ENCODE data around the gene TNS3.

The TNS3 gene

GRCh38 chr7:47322731-47323130 lies 259.2 kb downstream of the TNS3 start:
- CTCF ChIA-PET = no interaction called here
- Histone ChIP-seq H3K36me3 (ENCODE audit: control insufficient read depth in 4 of 4, insufficient read depth in 4 of 4, low read length in 3 of 4) (peaks cover 9 to 70% (median 46%) of the 10 kb centered on the region in 4 experiments), H3K4me1 (ENCODE audit: control extremely low read depth in 1 of 4, control insufficient read depth in 4 of 4, insufficient read depth in 4 of 4, low read length in 3 of 4) (no peaks in the 10 kb centered on the region), H3K4me3 (ENCODE audit: control insufficient read depth in 1 of 7, extremely low read depth in 1 of 7, insufficient read depth in 4 of 7, low read depth in 2 of 7, low read length in 6 of 7) (no peak overlapping the region), H3K9me3 (ENCODE audit: control extremely low read depth in 1 of 5, control insufficient read depth in 4 of 5, insufficient read depth in 2 of 5, low read depth in 1 of 5, low read length in 4 of 5) (peaks cover 0 to 2% (median 0%) of the 10 kb centered on the region in 5 experiments), H3K27me3 (replicated peaks in 2 of 5; ENCODE audit: control insufficient read depth in 4 of 5, insufficient read depth in 5 of 5, low read length in 4 of 5) (no peaks in the 10 kb centered on the region), H3K27ac (ENCODE audit: insufficient read depth in 1 of 2, low read depth in 1 of 2, low read length in 2 of 2, poor library complexity in 1 of 2, severe bottlenecking in 2 of 2) (no peak overlapping the region)
- POLR2A ChIA-PET = no interaction called here
- DNase-seq = no peak
- 98% methylated on average over 8 of the region's 11 CpGs for WGBS (ENCODE audit: insufficient coverage)

- H3K36me3 ChIP-seq (ENCODE audit: control insufficient read depth in 4 of 4, insufficient read depth in 4 of 4, low read length in 3 of 4) = peaks cover 5 to 58% (median 39%) of the 10 kb centered on the region in 4 experiments
- no peak overlapping the region for H3K4me3 ChIP-seq (ENCODE audit: control insufficient read depth in 1 of 7, extremely low read depth in 1 of 7, insufficient read depth in 4 of 7, low read depth in 2 of 7, low read length in 6 of 7)
- no peaks in the 10 kb centered on the region for H3K27me3 ChIP-seq (replicated peaks in 2 of 5; ENCODE audit: control insufficient read depth in 4 of 5, insufficient read depth in 5 of 5, low read length in 4 of 5)
- no peak for DNase-seq
- H3K4me1 ChIP-seq (ENCODE audit: control extremely low read depth in 1 of 4, control insufficient read depth in 4 of 4, insufficient read depth in 4 of 4, low read length in 3 of 4) = no peaks in the 10 kb centered on the region
- ChIA-PET POLR2A (no interaction called here), CTCF (interaction anchor here (0.7 kb wide), 1 partner anchor 32 kb away, joined by 3 read pairs; no protein-coding TSS in a partner anchor)
- no peak overlapping the region for H3K27ac ChIP-seq (ENCODE audit: insufficient read depth in 1 of 2, low read depth in 1 of 2, low read length in 2 of 2, poor library complexity in 1 of 2, severe bottlenecking in 2 of 2)
- peaks cover 0 to 2% (median 0%) of the 10 kb centered on the region in 5 experiments for H3K9me3 ChIP-seq (ENCODE audit: control extremely low read depth in 1 of 5, control insufficient read depth in 4 of 5, insufficient read depth in 2 of 5, low read depth in 1 of 5, low read length in 4 of 5)
- 100% methylated on average over 3 of the region's 5 CpGs for WGBS (ENCODE audit: insufficient coverage)
Measured at GRCh38 chr7:47320296-47320695, 261.6 kb downstream of the TNS3 start.

DNA sequence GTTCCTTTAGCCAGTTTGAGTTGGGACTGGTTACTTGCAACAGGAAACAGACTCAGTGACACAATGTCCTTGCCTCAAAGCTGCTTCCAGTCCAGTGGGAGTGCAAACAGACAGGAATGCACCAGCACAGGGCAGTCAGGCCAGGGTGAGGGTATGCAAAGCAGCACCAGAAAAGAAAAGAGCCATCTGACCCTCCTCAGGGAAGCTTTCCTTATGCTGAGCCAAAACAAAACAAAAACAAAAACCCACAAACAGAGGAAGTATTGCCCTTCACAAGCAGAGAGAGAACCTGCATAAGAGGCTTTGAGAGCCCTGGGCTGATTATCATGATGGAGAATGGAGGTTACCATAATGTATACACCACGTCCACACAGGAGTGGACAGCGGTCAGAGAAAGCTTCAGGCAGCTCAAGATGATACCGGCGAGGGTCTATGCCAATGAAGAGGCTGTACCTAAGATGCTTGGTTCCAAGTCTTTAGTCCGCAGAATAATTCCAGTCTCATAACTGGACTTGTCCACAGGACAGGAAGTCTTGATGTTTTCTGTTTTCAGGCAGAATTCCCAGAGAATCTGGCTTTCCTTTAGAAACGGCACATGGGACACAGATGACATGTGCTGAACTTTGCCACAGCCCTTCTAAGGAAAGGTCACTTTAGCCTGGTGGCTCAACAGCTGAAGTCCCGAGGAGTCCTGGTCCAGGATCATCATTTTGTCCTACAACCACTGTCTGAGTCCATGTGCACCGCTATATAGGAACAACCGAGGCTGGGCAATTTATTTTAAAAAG lies 263.3 kb downstream of the TNS3 start:
- DNase-seq = no peak
- CTCF ChIA-PET = interaction anchor here (0.9 kb wide), 1 partner anchor 25 kb away, joined by 3 read pairs; no protein-coding TSS in a partner anchor
- H3K4me3 ChIP-seq (ENCODE audit: control insufficient read depth in 1 of 7, extremely low read depth in 1 of 7, insufficient read depth in 4 of 7, low read depth in 2 of 7, low read length in 6 of 7) = no peak overlapping the region
- H3K4me1 ChIP-seq (ENCODE audit: control extremely low read depth in 1 of 4, control insufficient read depth in 4 of 4, insufficient read depth in 4 of 4, low read length in 3 of 4) = no peaks in the 10 kb centered on the region
- H3K27ac ChIP-seq (ENCODE audit: insufficient read depth in 1 of 2, low read depth in 1 of 2, low read length in 2 of 2, poor library complexity in 1 of 2, severe bottlenecking in 2 of 2) = no peak overlapping the region
- WGBS (ENCODE audit: insufficient coverage) = 94% methylated on average over 9 of the region's 9 CpGs
- H3K9me3 ChIP-seq (ENCODE audit: control extremely low read depth in 1 of 5, control insufficient read depth in 4 of 5, insufficient read depth in 2 of 5, low read depth in 1 of 5, low read length in 4 of 5) = peaks cover 0 to 2% (median 0%) of the 10 kb centered on the region in 5 experiments
- POLR2A ChIA-PET = no interaction called here
- peaks cover 5 to 66% (median 43%) of the 10 kb centered on the region in 4 experiments for H3K36me3 ChIP-seq (ENCODE audit: control insufficient read depth in 4 of 4, insufficient read depth in 4 of 4, low read length in 3 of 4)
- H3K27me3 ChIP-seq (replicated peaks in 2 of 5; ENCODE audit: control insufficient read depth in 4 of 5, insufficient read depth in 5 of 5, low read length in 4 of 5) = no peaks in the 10 kb centered on the region

GRCh38 chr7:47317487-47317886 lies 264.4 kb downstream of the TNS3 start:
- ChIA-PET POLR2A (no interaction called here), CTCF (no interaction called here)
- Histone ChIP-seq H3K27me3 (replicated peaks in 2 of 5; ENCODE audit: control insufficient read depth in 4 of 5, insufficient read depth in 5 of 5, low read length in 4 of 5) (no peaks in the 10 kb centered on the region), H3K27ac (ENCODE audit: insufficient read depth in 1 of 2, low read depth in 1 of 2, low read length in 2 of 2, poor library complexity in 1 of 2, severe bottlenecking in 2 of 2) (no peak overlapping the region), H3K36me3 (ENCODE audit: control insufficient read depth in 4 of 4, insufficient read depth in 4 of 4, low read length in 3 of 4) (peaks cover 5 to 70% (median 49%) of the 10 kb centered on the region in 4 experiments), H3K4me3 (ENCODE audit: control insufficient read depth in 1 of 7, extremely low read depth in 1 of 7, insufficient read depth in 4 of 7, low read depth in 2 of 7, low read length in 6 of 7) (no peak overlapping the region), H3K4me1 (ENCODE audit: control extremely low read depth in 1 of 4, control insufficient read depth in 4 of 4, insufficient read depth in 4 of 4, low read length in 3 of 4) (no peaks in the 10 kb centered on the region), H3K9me3 (ENCODE audit: control extremely low read depth in 1 of 5, control insufficient read depth in 4 of 5, insufficient read depth in 2 of 5, low read depth in 1 of 5, low read length in 4 of 5) (peaks cover 0 to 7% (median 0%) of the 10 kb centered on the region in 5 experiments)
- WGBS (ENCODE audit: insufficient coverage) = 89% methylated on average over 2 of the region's 2 CpGs
- no peak for DNase-seq

DNA sequence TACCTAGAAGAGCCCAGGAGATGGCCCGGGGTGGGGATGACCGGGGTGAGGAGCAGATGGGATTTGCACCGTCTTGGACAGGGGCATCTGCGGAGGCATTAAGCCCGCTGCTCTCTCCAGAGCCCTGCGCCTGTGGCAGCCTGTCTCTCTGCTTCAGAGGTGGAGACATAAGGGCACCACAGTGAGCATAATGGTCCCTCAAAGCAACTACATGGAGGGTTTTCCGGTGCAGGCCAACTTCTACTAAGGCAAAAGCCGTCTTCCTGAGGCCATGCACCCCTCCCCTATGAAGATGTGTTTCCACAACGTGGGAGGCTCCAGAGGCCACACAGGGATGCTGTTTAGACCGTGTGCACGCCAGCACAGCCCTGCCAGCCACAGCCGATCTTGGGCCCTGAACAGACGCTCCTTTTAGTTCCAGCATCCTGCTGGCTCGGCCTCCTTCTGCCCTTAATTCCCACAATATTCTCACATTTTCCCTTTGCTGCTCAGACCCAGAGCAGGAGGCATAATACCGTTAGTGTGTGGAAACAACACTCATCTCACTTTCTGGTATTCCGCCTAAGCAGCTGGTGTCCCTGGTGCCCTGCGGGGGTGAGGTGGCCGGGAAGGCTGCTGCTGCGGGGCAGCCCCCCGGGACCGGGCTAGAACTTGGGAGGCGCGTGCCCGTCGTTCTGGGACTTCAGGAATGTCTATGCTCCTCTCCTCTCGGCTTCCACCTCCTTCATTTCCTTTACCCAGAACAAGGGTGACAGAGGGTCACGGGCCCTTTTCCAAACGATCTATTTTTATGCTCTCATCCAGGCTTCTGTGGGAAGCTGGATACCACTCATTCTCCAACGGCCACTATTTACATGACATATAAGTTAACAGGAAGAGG lies 266.9 kb downstream of the TNS3 start:
- WGBS (ENCODE audit: insufficient coverage) = 92% methylated on average over 25 of the region's 29 CpGs
- no peak for DNase-seq
- POLR2A ChIA-PET = no interaction called here
- Histone ChIP-seq H3K9me3 (ENCODE audit: control extremely low read depth in 1 of 5, control insufficient read depth in 4 of 5, insufficient read depth in 2 of 5, low read depth in 1 of 5, low read length in 4 of 5) (peaks cover 0 to 13% (median 0%) of the 10 kb centered on the region in 5 experiments), H3K4me1 (ENCODE audit: control extremely low read depth in 1 of 4, control insufficient read depth in 4 of 4, insufficient read depth in 4 of 4, low read length in 3 of 4) (no peaks in the 10 kb centered on the region), H3K27ac (ENCODE audit: insufficient read depth in 1 of 2, low read depth in 1 of 2, low read length in 2 of 2, poor library complexity in 1 of 2, severe bottlenecking in 2 of 2) (no peak overlapping the region), H3K27me3 (replicated peaks in 2 of 5; ENCODE audit: control insufficient read depth in 4 of 5, insufficient read depth in 5 of 5, low read length in 4 of 5) (no peaks in the 10 kb centered on the region), H3K36me3 (ENCODE audit: control insufficient read depth in 4 of 4, insufficient read depth in 4 of 4, low read length in 3 of 4) (peaks cover 9 to 66% (median 41%) of the 10 kb centered on the region in 4 experiments), H3K4me3 (ENCODE audit: control insufficient read depth in 1 of 7, extremely low read depth in 1 of 7, insufficient read depth in 4 of 7, low read depth in 2 of 7, low read length in 6 of 7) (no peak overlapping the region)
- CTCF ChIA-PET = interaction anchor here (0.7 kb wide), 1 partner anchor 330 kb away, joined by 3 read pairs; no protein-coding TSS in a partner anchor

- DNase-seq = no peak
- ChIA-PET POLR2A (no interaction called here), CTCF (no interaction called here)
- WGBS (ENCODE audit: insufficient coverage) = 94% methylated on average over 7 of the region's 8 CpGs
- Histone ChIP-seq H3K4me1 (ENCODE audit: control extremely low read depth in 1 of 4, control insufficient read depth in 4 of 4, insufficient read depth in 4 of 4, low read length in 3 of 4) (no peaks in the 10 kb centered on the region), H3K27ac (ENCODE audit: insufficient read depth in 1 of 2, low read depth in 1 of 2, low read length in 2 of 2, poor library complexity in 1 of 2, severe bottlenecking in 2 of 2) (no peak overlapping the region), H3K9me3 (ENCODE audit: control extremely low read depth in 1 of 5, control insufficient read depth in 4 of 5, insufficient read depth in 2 of 5, low read depth in 1 of 5, low read length in 4 of 5) (peaks cover 0 to 20% (median 2%) of the 10 kb centered on the region in 5 experiments), H3K4me3 (ENCODE audit: control insufficient read depth in 1 of 7, extremely low read depth in 1 of 7, insufficient read depth in 4 of 7, low read depth in 2 of 7, low read length in 6 of 7) (no peak overlapping the region), H3K27me3 (replicated peaks in 2 of 5; ENCODE audit: control insufficient read depth in 4 of 5, insufficient read depth in 5 of 5, low read length in 4 of 5) (no peaks in the 10 kb centered on the region), H3K36me3 (ENCODE audit: control insufficient read depth in 4 of 4, insufficient read depth in 4 of 4, low read length in 3 of 4) (peaks cover 13 to 65% (median 40%) of the 10 kb centered on the region in 4 experiments)
Measured at GRCh38 chr7:47314248-47314647, 267.7 kb downstream of the TNS3 start.
